HG02973 (cell line): ENCODE measurements around the gene PDE2A.

Experiments used
- ATAC-seq: cut with Tn5 transposase; IDR thresholded peaks from one replicate; pipeline ENCODE4 v1.9.1; 2021; ENCODE audit warnings: moderate library complexity; ENCODE audit not compliant: unreplicated experiment

Gene PDE2A

DNA sequence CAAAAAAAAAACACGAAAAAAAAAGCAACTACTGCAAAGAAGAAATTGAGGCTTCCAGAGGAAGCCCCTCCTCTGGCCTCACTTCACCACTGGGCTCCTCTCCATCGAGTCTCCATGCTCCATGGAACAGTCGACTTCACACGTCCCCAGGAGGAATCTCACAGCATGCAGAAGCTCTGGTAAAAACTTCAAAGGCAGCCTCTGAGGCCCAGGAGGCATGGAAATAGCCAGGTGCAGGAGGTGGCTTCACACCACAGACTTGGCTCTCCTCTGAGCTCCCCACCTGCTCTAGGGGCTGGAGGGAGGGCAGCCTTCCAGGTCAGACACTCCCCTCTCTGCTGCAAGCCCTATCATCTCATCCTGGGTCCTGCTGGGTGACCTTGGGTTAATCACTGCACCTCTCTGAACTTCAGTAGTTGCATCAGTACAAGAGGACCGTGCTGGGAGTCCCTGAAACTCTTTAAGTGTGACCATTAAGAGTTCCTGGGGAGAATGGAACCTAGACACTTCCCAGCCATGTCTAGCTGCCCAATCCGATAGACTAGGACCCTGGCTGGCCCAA, 8.2 kb downstream of the PDE2A start:
- no peak for ATAC-seq

GRCh38 chr11:72662036-72662435, 12.2 kb downstream of the PDE2A start:
- ATAC-seq, result no peak

DNA sequence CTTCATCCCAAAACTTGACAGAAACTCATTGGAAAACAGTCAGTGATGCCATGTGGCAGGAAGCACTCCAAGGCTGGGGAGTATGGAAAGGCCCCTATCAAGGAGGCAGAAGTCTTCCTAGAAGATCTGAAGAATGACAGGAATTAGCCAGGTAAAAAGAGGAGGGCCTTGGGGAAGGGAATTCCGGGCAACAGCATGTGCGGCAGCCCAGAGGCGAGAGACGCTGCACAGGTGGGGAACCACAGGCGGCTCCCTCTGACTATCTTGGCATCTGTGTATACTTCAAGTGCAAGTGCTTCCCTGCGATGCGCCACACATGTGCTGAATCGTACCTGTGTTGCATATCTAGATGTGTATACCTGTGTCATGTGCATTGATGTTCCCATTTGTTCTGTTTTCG, 12.7 kb downstream of the PDE2A start:
- no peak for ATAC-seq

DNA sequence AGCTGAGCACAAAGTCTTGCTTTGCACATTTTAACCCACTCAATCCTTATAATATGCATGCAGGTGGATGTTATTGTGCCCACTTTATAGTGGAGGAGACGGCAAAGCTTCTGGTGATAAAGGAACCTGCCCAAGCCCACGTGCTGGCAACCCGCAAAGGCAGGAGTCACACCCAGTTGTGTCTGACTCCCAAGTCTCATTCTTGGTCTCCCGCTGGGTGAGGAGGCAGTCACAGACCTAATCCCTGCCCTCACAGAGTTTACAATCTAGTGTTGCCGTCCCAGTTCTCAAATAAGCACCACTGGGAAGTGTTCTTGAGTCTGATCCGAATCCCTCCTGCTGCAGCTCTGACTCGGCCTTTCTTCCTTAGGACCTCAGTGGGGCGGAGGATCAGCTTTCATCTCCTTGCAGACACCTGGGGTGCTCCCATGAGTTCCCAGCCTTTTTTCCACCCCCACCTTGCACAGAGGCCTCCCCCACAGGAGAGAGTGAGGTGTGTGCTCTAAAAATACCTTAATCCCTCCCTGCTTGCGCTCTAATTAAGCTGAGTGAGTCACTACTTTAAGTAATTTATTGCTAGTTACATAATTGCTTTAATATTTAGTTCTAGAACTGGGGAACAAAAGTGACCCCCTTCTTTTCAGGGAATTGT, 15.1 kb downstream of the PDE2A start:
- ATAC-seq, result no peak

DNA sequence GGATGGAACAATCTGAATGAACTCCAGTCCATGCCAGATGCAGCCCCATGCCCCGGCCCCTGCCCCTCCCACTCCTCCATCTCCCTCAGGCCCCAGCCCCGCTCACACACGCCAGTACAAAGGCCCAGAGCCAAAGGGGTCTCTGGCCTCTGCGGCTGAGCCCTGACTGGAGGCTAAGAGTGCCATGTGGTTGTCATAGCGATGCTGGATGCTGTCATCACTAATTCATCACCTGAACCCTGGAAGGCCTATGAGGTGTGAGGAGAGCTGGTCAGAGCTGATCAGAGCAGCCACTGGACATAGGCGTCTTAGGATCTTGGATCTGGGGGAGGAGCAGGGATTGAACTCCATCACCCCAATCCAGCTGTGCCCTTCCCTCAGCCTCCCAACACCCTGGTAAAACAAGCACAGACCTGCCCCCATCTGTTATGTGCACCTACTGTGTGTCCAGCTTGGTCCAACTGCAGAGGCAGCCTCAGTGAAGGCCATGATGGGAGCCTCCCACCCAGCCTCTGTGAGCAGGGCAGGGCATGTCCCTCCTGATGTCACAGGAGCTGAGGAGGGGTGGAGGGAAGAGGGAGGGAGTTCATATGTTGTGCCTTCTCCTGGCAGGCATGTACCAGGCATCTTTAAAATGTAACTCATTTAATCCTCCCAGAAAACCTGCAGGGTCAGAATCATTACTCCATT, 16.7 kb downstream of the PDE2A start:
- ATAC-seq, result no peak

DNA sequence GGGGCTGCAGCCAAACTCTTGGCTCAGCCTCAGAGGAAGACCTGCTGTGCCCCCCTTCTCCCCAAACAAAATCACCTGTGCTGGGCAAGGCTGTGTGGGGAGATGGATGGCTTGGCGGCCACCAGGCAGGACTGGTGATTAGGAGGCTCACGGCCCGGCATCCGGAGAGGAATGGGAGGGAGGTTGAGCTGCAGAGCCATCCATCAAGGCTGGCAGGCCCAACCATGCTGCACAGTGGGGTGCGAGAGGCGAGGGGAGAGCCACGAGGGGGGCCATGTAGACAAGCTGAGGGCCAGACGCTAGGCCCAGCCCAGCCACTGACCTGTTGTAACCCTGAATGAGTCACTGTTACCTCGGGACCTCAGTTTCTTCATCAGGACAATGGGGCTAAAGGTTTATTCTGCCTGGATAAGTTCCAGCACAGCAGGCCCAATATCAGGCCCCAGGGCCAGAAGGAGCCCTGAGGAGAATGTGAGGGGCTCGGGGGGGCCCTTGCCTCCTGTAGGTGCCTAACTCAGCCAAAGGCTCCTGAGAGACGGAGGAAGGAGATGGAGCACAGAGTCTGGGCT, 18.2 kb downstream of the PDE2A start:
- no peak for ATAC-seq

GRCh38 chr11:72655014-72655413, 19.2 kb downstream of the PDE2A start:
- no peak for ATAC-seq

DNA sequence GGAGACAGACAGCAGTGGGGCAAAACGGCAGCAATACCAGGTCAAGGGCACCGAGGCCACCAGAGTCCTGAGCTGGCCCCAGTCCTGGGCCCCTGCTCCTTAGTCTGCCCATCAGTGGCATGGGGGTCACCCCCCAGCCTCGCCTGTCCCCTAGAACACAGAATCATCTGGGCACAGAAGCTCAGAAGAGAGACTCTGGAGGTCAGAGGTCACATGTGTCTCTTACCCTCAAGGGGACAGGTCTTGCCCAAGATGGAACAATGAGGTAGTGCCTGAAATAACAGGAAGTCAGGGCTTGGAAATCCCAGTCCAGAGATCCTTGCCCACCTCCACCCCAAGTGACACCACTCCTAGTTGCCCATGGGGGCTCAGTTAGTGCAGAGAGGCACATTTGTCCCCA, 20.6 kb downstream of the PDE2A start:
- ATAC-seq, result no peak

- no peak for ATAC-seq
These were observed 21.2 kb downstream of the PDE2A start for GRCh38 chr11:72652873-72653630.

DNA sequence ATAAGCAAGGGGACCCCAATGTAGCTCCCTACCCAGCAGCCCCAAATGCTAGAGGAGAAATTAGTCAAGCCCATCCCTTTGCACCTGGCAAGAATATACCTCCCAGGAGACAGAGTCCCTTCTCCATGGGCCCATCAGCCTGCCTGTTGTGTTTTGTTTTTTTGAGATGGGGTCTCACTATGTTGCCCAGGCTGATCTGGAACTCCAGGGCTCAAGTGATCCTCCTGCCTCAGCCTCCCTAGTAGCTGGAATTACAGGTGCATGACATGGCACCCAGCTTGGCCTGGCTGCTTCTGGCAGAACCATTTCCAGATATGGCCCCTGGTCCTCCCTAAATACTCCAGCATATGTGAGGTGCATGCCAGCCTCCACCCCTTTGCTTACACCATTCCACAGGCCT, 22.1 kb downstream of the PDE2A start:
- no peak for ATAC-seq

DNA sequence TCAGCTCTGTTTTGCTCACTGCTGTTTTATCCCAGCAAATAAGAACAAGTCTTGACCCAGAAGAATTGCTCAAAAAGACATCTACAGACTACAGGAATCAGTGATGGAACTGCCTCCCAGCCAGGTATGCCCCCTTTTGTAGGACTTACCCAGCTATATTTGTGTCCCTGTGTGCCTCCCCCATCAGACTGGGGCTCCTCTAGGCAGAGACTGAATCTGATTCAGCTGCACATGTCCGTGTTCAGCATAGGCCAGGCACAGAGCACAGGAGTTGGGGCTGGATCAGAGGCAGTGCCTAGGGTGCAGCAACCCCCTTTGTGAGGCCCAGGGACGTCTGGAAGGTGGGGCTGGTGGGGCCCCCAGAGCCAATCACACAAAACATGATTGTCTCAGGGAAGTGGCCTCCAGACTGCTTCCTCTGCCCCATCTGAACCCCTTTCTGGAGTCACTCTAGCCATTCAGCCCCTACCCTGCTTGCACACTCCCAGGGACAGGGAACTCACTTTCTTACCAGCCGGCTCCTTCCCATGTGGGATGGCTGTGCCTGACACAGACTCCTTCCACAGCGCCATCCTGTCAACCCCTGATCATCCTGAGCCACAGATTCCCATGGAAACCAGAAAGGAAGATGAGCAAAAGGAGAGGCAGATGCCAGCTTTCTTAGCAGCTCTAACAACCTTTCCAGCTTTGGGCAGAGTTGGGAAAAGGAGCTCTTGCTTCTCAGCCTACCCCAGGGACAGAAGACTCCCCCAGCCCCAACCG, 24.8 kb downstream of the PDE2A start:
- no peak for ATAC-seq

GRCh38 chr11:72648384-72649136, 25.7 kb downstream of the PDE2A start:
- ATAC-seq, result no peak

- no peak for ATAC-seq
These were observed 26.3 kb downstream of the PDE2A start for GRCh38 chr11:72647882-72648281.

DNA sequence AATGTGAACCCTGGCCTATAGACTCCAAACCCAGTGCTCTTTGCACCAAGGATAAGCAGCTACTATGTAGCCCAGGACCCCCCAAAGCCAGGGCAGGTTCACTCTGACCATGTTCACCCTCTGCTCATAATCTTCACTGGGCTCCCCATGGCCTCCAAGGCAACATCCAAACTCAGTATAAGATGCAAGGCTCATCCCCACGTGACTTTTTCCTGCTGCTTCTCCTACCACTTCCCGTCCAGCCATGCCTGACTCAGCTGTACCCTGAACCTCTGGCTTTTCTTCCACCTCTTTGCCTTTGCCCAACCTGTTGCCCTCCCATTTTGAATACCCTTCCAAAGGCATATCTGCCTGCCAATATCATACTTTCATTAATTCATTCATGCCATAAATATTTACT, 27.8 kb downstream of the PDE2A start:
- ATAC-seq, result no peak

DNA sequence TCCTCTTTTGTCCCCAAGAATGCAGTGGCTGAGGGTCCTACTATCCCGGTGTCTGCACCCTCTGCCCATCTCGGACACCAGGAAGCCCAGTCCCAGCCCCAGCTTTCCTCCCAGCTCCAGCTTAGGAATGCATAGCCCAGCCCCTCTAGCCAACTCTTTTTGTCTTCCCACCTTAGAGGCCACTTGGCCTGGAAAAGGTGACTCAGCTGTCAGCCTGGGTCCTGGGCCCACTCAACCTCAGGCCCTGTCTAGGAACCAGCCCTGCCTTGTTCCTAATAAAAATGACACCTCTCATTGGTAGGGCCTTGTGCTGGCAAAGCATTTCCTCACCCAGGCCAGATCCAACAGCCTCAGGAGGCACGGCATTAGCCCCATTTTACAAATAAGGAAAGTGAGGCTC, 28.2 kb downstream of the PDE2A start:
- ATAC-seq, result no peak

GRCh38 chr11:72643547-72643946, 30.7 kb downstream of the PDE2A start:
- no peak for ATAC-seq

GRCh38 chr11:72642884-72643522, 31.2 kb downstream of the PDE2A start:
- ATAC-seq, result no peak

DNA sequence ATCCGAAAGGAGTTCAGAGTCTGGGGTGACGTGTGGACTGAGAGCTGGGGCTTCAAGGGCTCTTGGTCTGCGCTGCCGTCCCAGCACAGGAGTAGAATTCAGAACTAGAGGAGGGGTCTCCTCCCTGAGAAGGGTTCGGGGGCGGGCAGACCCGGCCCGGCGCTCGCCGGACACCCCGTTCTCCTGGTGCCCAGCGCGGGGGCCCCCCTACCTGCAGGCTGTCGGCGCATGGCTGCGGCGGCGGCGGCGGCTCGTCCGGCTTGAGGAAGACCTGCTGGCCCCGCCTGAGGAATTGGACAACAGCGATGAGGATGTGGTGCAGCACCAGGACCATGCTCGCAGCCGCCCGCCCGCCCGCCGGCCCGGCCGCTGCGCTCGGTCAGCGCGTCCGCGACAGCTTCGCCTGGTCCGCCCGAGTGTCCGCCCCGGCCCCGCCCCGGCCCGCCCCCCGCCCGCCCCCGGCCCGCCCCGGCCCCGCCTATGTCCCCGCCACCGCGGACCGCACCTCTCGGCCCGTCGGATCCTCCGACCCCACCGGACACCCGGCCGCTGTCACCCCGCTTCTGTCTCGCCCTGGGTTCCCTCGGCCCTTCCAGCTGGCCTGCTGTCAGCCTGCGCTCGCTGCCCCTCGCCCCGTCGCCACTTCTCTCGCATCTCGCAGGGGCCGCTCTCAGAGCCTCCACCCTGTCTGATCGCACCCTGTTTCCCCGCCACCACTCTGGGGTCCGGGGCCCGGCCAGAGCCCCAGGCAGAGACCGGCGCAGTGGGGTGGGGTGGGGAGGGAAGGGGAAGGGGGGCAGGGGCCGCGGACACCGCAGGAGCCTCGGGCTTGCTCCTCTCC, 32.0 kb downstream of the PDE2A start:
- ATAC-seq, result no peak
